ELR (cell line): ENCODE data around the gene OR11H7.
"Not testable (repeated sequence)": the region's sequence is repeated elsewhere in the genome, so short reads cannot be mapped to it uniquely, and the experiment has no call there.

ENCODE experiments used
- DNase-seq: peaks from one replicate; pipeline ENCODE4 v3.0.0-alpha.2; 2015; ENCODE audit warnings: low read depth

OR11H7 gene

DNA sequence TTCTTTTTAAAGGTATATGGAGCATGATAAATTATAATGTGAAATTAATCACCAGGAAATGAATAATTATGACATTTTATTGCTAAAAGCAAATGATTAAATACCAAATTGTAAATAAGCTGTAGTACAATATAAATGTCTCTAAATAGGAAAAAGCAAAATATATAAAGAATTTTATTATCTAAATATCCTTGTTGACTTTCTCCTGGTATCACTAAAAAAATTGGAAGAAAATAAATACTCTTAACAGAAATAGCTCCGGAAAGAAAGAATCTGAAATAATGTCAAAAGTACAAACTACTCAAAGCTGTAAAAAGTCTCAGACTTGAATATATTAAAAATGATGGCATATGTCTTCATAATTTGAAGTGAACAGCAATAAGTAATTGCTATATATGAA, at the start of gene OR11H7:
Gene OR11H7, plus strand, starts transcription at position 301 of the 400 bp plus-strand sequence.
- DNase-seq = no peak

DNA sequence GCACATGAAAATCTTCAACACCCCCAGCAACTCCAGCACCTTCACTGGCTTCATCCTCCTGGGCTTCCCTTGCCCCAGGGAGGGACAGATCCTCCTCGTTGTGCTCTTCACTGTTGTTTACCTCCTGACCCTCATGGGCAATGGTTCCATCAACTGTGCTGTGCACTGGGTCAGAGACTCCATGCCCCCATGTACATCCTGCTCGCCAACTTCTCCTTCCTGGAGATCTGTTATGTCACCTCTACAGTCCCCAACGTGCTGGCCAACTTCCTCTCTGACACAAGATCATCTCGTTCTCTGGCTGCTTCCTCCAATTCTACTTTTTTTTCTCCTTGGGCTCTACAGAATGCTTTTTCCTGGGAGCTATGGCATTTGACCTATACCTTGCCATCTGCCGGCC, 49.6 kb upstream of the OR11H7 start:
- no peak for DNase-seq

DNA sequence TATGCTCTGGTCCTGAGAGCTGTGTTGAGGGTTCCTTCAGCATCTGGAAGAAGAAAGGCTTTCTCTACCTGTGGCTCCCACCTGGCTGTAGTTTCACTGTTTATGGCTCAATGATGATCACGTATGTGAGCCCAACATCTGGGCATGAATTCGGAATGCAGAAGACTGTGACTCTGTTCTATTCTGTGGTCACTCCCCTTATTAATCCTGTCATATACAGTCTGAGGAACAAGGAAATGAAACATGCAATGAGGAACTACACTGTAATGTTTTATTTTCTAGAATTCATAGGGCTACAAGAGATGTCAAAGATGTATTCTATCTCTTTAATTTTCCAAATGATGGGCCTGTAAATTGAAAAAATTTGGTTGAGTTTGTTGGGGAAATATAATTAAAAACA, 48.9 kb upstream of the OR11H7 start:
- no peak for DNase-seq

GRCh38 chr14:20180486-20180885, 48.3 kb upstream of the OR11H7 start:
- DNase-seq = no peak

- no peak for DNase-seq
These were observed 44.6 kb upstream of the OR11H7 start for GRCh38 chr14:20184181-20184580.

GRCh38 chr14:20190596-20190995, 38.2 kb upstream of the OR11H7 start, which contains the start of gene OR11G2:
TSS of gene OR11G2 (plus strand) at chr14:20190896. CDS start at chr14:20197438, 6,542 bp downstream.
- no peak for DNase-seq

DNA sequence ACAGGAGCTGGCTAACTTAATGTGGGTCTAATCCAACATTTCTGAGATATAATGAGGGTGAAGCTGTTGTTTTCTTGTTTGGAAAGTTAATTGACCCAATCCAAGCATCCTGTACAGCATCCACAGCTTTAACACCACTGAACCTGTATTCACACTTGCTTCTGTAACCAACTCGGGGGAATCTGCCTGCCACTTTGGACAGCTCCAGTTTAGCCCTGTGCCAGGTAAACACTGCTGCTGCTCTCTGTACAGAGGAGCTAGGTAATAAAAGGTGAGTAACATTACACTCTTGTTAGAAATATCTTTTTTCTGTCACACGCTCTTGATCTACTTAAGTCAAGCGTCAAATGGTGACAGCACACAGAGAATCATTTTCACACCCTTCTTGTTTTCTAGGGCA, 37.4 kb upstream of the OR11H7 start:
- no peak for DNase-seq

DNA sequence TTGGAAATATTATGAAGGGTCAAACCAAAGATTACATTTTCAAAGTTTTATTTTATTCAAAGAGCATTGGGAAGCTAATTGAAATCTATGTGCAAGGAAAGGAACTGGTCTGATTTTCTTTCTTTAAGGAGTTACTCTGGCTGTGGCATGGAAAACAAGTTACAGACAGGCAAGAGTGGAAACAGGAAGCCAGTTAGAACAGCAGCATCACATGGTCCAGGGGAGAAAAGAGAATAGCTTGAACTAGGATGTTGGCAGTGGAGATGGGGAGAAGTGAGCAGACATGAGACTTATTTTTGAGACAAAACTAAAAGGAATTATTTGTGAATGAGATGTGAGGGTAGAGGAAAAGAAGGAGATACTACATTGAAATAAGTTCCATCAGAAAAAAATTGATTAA, 34.7 kb upstream of the OR11H7 start:
- no peak for DNase-seq

DNA sequence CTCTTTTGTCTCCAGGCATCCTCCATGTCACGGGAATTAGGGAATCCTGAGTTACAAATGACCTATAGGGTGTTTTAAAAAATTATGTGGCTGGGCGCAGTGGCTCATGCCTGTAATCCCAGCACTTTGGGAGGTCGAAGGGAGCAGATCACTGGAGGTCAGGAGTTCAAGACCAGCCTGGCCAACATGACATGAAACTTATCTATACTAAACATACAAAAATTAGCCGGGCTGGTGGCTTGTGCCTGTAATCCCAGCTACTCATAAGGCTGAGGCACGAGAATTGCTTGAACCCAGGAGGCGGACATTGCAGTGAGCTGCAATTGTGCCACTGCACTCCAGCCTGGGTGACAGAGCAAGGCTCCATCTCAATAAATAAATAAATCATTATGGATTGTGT, 33.6 kb upstream of the OR11H7 start:
- DNase-seq = not testable (repeated sequence)

DNA sequence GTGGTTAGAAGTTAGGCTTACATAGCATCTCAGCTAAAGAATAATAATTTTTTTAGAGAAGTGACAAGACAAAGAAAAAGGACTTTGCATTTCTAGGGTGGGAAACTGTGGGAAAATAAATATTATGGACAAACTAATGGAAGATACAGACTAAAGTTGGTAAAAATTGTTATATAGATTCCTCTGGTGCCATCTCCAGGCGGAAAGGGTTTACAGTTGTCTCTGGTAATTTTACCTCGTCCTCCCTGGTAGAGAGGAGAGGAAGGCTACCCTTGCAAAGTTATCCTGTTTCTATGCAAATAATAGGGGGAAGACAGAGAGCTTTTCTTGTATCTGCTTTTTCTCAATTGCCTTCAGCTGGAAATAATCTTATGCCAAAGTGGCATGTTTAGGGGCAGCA, 32.9 kb upstream of the OR11H7 start:
- no peak for DNase-seq

DNA sequence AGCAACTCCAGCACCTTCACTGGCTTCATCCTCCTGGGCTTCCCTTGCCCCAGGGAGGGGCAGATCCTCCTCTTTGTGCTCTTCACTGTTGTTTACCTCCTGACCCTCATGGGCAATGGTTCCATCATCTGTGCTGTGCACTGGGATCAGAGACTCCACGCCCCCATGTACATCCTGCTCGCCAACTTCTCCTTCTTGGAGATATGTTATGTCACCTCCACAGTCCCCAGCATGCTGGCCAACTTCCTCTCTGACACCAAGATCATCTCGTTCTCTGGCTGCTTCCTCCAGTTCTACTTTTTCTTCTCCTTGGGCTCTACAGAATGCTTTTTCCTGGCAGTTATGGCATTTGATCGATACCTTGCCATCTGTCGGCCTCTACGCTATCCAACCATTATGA, 31.3 kb upstream of the OR11H7 start:
- DNase-seq = no peak

GRCh38 chr14:20198991-20199390, 29.8 kb upstream of the OR11H7 start:
- DNase-seq = no peak

GRCh38 chr14:20204721-20205120, 24.1 kb upstream of the OR11H7 start:
- no peak for DNase-seq

GRCh38 chr14:20209595-20209994, 19.2 kb upstream of the OR11H7 start:
- DNase-seq = no peak

GRCh38 chr14:20212406-20212805, 16.4 kb upstream of the OR11H7 start:
- DNase-seq = not testable (repeated sequence)

- no peak for DNase-seq
These were observed 13.6 kb upstream of the OR11H7 start for GRCh38 chr14:20215196-20215595.

GRCh38 chr14:20219033-20219432, 9.7 kb upstream of the OR11H7 start:
- no peak for DNase-seq

- no peak for DNase-seq
These were observed 5.4 kb upstream of the OR11H7 start, which contains the start of gene OR11H6 for GRCh38 chr14:20223410-20223809. TSS of gene OR11H6 (plus strand) at chr14:20223710. CDS start at chr14:20223710, 0 bp downstream.

GRCh38 chr14:20235415-20235814, 6.6 kb downstream of the OR11H7 start:
- not testable (repeated sequence) for DNase-seq

- DNase-seq = peak; percentile 32
These were observed 19.0 kb downstream of the OR11H7 start for GRCh38 chr14:20247646-20248246.

- peak; percentile 92 for DNase-seq
These were observed 33.9 kb downstream of the OR11H7 start for GRCh38 chr14:20262642-20263128.

GRCh38 chr14:20264361-20264760, 35.6 kb downstream of the OR11H7 start:
- peak; percentile 71 for DNase-seq

- no peak for DNase-seq
These were observed 45.3 kb downstream of the OR11H7 start for GRCh38 chr14:20274062-20274461.

- no peak for DNase-seq
These were observed 48.6 kb downstream of the OR11H7 start for GRCh38 chr14:20277409-20277808.
